Hepatocyte (in vitro differentiated cells): ENCODE results near the gene STRBP.

Experiments used
- CTCF ChIP-seq: fragments of 200-600 bp; sonication (generic); IDR thresholded peaks from 2 replicates; pipeline ENCODE4 v1.5.1; 2016; ENCODE audit warnings: antibody characterized with exemption, mild to moderate bottlenecking; ENCODE audit not compliant: poor library complexity
- EZH2phosphoT487 ChIP-seq: fragments of 200-600 bp; sonication (generic); IDR thresholded peaks from one replicate; pipeline ENCODE4 v1.6.1; 2018; ENCODE audit warnings: antibody characterized with exemption, mild to moderate bottlenecking, low read depth, moderate library complexity; ENCODE audit not compliant: unreplicated experiment, severe bottlenecking

DNA sequence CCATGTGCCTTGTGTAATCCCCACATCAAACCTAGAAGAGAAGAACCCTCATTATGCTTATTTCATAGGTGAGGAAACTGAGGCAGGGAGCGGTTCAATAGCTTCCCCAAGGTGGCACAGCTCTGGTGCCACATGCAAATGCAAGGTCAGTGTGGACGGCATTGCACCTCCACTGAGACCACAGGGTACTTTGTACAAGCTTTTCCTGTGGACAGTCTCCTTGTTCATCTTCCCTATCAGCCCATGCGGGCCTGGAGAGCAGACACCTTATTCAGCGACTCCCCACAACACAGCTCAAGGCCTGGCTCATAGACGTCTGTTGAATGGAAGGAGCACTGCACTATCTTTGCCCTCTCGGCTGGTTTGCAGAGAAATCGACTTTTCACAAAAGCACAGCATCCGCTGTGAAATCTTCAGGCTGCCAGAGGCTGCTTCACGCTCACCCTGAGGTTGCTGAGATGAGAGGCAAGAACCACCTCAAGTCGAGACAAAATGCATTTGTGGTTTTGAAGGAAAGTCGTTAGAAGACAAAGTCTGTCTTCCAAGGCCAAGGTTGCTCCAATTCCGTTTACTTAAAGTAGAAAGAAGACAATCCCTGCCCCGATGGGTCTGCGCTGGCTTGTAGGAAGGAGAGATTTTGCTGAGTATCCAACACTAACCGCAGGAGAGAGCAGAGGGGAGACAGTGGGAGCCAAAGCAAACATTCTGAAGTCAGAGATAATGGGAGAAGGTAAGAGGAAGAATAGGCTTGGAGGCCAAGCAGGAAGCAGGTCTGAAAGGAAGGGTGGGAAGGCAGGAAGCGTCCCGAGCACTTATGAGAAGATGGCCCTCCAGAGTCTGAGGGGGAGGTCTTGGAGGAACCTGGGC is 34.2 kb upstream of the STRBP start:
- TF ChIP-seq CTCF (no peak), EZH2phosphoT487 (no peak)
